ENCODE data around the gene ART4.

ART4 gene

GRCh38 chr12:14810953-14811483, 32.3 kb downstream of the ART4 start:
- DNase-seq (ENCODE audit: low spot score), result peak; percentile 11

- DNase-seq (ENCODE audit: low spot score), result no peak
Measured at GRCh38 chr12:14810167-14810952, 33.0 kb downstream of the ART4 start.

GRCh38 chr12:14803830-14804160, 39.5 kb downstream of the ART4 start:
- DNase-seq (ENCODE audit: low spot score), result no peak

GRCh38 chr12:14803011-14803829, 40.1 kb downstream of the ART4 start, which contains the start of the genes C12orf60 and WBP11:
Gene C12orf60 (plus strand): TSS chr12:14803670. CDS start chr12:14822936, 19,266 bp downstream.
Gene WBP11 (minus strand): TSS chr12:14803478. CDS start chr12:14801383, 2,095 bp downstream.
- peak; percentile 99 for DNase-seq (ENCODE audit: low spot score)

GRCh38 chr12:14802721-14803010, 40.7 kb downstream of the ART4 start:
- no peak for DNase-seq (ENCODE audit: low spot score)

- no peak for DNase-seq (ENCODE audit: low spot score)
Measured at GRCh38 chr12:14802247-14802646, 41.1 kb downstream of the ART4 start.

GRCh38 chr12:14795028-14795448, 48.3 kb downstream of the ART4 start:
- no peak for DNase-seq (ENCODE audit: low spot score)

- peak; percentile 81 for DNase-seq (ENCODE audit: low spot score)
Measured at GRCh38 chr12:14785568-14785967, 57.8 kb downstream of the ART4 start.

- no peak for DNase-seq (ENCODE audit: low spot score)
Measured at GRCh38 chr12:14784471-14784870, 58.9 kb downstream of the ART4 start.

GRCh38 chr12:14782756-14783155, 60.6 kb downstream of the ART4 start:
- DNase-seq (ENCODE audit: low spot score), result no peak

- DNase-seq (ENCODE audit: low spot score), result no peak
Measured at GRCh38 chr12:14781563-14781962, 61.8 kb downstream of the ART4 start.

- no peak for DNase-seq (ENCODE audit: low spot score)
Measured at GRCh38 chr12:14780859-14781258, 62.5 kb downstream of the ART4 start.

GRCh38 chr12:14779834-14780233, 63.5 kb downstream of the ART4 start:
- no peak for DNase-seq (ENCODE audit: low spot score)

GRCh38 chr12:14777271-14777670, 66.1 kb downstream of the ART4 start:
- peak; percentile 76 for DNase-seq (ENCODE audit: low spot score)

- no peak for DNase-seq (ENCODE audit: low spot score)
Measured at GRCh38 chr12:14776236-14776961, 66.9 kb downstream of the ART4 start.

GRCh38 chr12:14775636-14775980, 67.7 kb downstream of the ART4 start:
- DNase-seq (ENCODE audit: low spot score), result no peak

All from COLO829 (cell line).